ENCODE measurements around the gene PKM. TPM values are rescaled to one million over a fixed set of nuclear protein-coding genes. Genes with fewer than 3 reads are reported as not detected.

PKM gene
- total RNA-seq, 6 donors from 2014 or later: 278 to 569 (median 393) TPM

GRCh38 chr15:72272997-72273352, 42.0 kb upstream of the PKM start:
- Histone ChIP-seq H3K36me3 (peaks cover 0 to 10% (median 3%) of the 10 kb centered on the region in 4 donors), H3K9me3 (no peaks in the 10 kb centered on the region), H3K27me3 (no peaks in the 10 kb centered on the region), H3K27ac (peak overlapping the region; percentile 29 to 95 (median 84)), H3K4me3 (peak overlapping the region; percentile 9 to 93 (median 75)), H3K4me1 (peaks cover 12 to 21% (median 17%) of the 10 kb centered on the region in 4 donors)
- 54 to 56% methylated on average over 9 to 10 of the region's 10 CpGs for WGBS, 2 donors
- DNase-seq (no peak), ATAC-seq (ENCODE audit: low FRiP score in 2 of 2) (no peak)
- no peak for TF ChIP-seq POLR2AphosphoS5 (IDR thresholded peaks at IDR 0.05)
- no peak for TF ChIP-seq EP300 (IDR thresholded peaks at IDR 0.05)
- no peak for TF ChIP-seq POLR2A (IDR thresholded peaks at IDR 0.05)
- TF ChIP-seq CTCF (IDR thresholded peaks at IDR 0.05): peak in 1 of 6 experiments; percentile 9

DNA sequence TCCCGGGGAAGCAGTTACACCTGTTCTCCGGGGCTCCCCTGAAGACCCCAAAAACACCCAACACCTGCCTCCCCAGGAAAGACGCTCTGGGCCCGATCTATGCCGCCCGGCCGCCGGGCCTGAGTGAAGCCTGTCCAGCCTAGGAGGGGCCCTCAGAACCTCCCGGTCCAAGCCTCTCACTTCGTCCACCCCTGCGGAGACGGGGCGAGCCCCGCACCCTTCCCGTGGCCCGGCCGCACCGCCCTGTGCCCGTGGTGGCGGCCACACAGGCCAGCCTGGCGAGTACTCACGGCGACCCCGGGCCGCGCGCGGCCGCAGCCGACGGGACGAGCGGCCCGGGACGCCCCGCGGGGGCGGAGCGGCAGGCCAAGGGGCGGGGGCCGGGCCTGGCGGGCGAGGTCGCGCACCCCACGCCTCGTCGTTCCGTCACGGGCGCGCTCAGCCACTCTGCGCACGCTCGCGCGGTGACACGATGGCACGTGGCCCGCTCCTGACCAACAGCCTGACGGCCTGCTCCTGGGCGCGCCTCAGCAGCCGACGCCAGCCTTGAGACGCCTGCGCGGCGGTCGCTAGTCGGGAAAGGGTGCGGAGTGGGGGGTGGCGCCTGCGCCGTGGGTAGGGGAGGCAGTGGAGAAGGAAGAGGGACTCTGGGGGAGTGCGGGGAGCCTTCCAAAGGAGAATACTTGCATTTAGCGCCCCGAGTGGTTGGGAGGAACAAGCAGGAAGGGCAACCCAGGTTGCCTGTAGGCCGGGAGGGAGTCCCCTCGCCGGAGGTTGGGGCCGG, 41.4 kb upstream of the PKM start, which contains the start of gene PARP6:
PARP6 (minus strand) TSS at position 342 of the 784 bp plus-strand sequence. CDS start 5,077 bp downstream, outside the sequence.
- peak; percentile 100 for ATAC-seq (ENCODE audit: low FRiP score in 2 of 2)
- 0 to 4% methylated on average over 12 to 64 of the region's 82 CpGs for WGBS, 2 donors
- Histone ChIP-seq H3K4me3 (peak within 1 kb of the TSS; percentile 68 to 93 (median 75)), H3K36me3 (peaks cover 0 to 14% (median 7%) of the 10 kb centered on the region in 4 donors), H3K9me3 (no peaks in the 10 kb centered on the region), H3K27ac (peak within 1 kb of the TSS; percentile 86 to 95 (median 91)), H3K27me3 (no peaks in the 10 kb centered on the region), H3K4me1 (peaks cover 12 to 21% (median 17%) of the 10 kb centered on the region in 4 donors)
- TF ChIP-seq CTCF (IDR thresholded peaks at IDR 0.05) (peak; percentile 60 to 95 (median 80)), POLR2A (IDR thresholded peaks at IDR 0.05) (peak in 2 of 4 donors; percentile 72), EP300 (IDR thresholded peaks at IDR 0.05) (no peak), POLR2AphosphoS5 (IDR thresholded peaks at IDR 0.05) (peak; percentile 68 to 92)
- peak; percentile 98 to 100 for DNase-seq

- TF ChIP-seq POLR2AphosphoS5 (IDR thresholded peaks at IDR 0.05) (no peak), EP300 (IDR thresholded peaks at IDR 0.05) (no peak), CTCF (IDR thresholded peaks at IDR 0.05) (no peak), POLR2A (IDR thresholded peaks at IDR 0.05) (no peak)
- Histone ChIP-seq H3K4me3 (peak overlapping the region; percentile 68 to 93 (median 75)), H3K36me3 (peaks cover under 1 to 19% (median 12%) of the 10 kb centered on the region in 4 donors), H3K27ac (peak overlapping the region; percentile 86 to 95 (median 91)), H3K9me3 (no peaks in the 10 kb centered on the region), H3K27me3 (no peaks in the 10 kb centered on the region), H3K4me1 (peaks cover 12 to 21% (median 17%) of the 10 kb centered on the region in 4 donors)
- WGBS, 2 donors: 4 to 17% methylated on average over 2 to 13 of the region's 13 CpGs
- ATAC-seq (ENCODE audit: low FRiP score in 2 of 2) (peak in 1 of 2 donors; percentile 5), DNase-seq (no peak)
Observed at GRCh38 chr15:72271895-72272212, 40.9 kb upstream of the PKM start.

DNA sequence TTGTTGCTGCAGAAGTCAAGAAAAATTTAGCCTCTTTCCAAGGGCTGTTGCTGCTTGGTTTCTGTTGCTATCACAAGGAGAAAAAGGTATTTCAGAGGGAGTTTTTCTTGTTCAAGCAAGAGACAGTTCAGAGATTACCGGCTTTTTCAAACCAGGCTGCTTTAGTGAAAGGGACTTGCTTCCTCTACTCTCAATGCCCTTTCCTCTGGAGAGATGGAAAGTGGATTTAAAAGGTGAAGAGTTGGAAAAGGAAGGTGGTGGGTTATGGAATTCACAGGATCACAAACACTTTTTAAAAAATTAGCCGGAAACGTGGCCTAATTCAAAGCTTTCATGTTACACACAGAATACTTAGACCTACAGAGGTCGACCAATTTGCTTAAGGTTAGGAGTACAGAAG, 40.2 kb upstream of the PKM start:
- Histone ChIP-seq H3K4me1 (peaks cover 12 to 21% (median 17%) of the 10 kb centered on the region in 4 donors), H3K27me3 (no peaks in the 10 kb centered on the region), H3K4me3 (peak overlapping the region in 2 of 4 donors; percentile 76 to 93), H3K36me3 (peaks cover 7 to 26% (median 18%) of the 10 kb centered on the region in 4 donors), H3K27ac (no peak overlapping the region), H3K9me3 (no peaks in the 10 kb centered on the region)
- TF ChIP-seq POLR2A (IDR thresholded peaks at IDR 0.05) (no peak), CTCF (IDR thresholded peaks at IDR 0.05) (no peak), EP300 (IDR thresholded peaks at IDR 0.05) (no peak), POLR2AphosphoS5 (IDR thresholded peaks at IDR 0.05) (no peak)
- DNase-seq (no peak), ATAC-seq (ENCODE audit: low FRiP score in 2 of 2) (no peak)
- WGBS, 2 donors: 74 to 82% methylated on average over 4 of the region's 4 CpGs

Data from upper lobe of left lung (tissue), 6 donors.